NCI-H2107 (cell line): ENCODE measurements around the gene CLPTM1L.
"Not testable (repeated sequence)": the region's sequence is repeated elsewhere in the genome, so short reads cannot be mapped to it uniquely, and the experiment has no call there.

Experiments
- DNase-seq: peaks from one replicate; lab custom pipeline; 2025; lab: John Stamatoyannopoulos, UW

CLPTM1L gene

GRCh38 chr5:1339139-1339817 lies 5.6 kb downstream of the CLPTM1L start:
- not testable (repeated sequence) for DNase-seq

- no peak for DNase-seq
These were observed 6.3 kb downstream of the CLPTM1L start for GRCh38 chr5:1338506-1339070.

- DNase-seq, result no peak
These were observed 6.8 kb downstream of the CLPTM1L start for GRCh38 chr5:1338196-1338490.

GRCh38 chr5:1337489-1338195 lies 7.3 kb downstream of the CLPTM1L start:
- no peak for DNase-seq

- DNase-seq, result no peak
These were observed 8.0 kb downstream of the CLPTM1L start for GRCh38 chr5:1336749-1337488.

GRCh38 chr5:1336106-1336561 lies 8.8 kb downstream of the CLPTM1L start:
- DNase-seq, result no peak

- DNase-seq, result no peak
These were observed 9.3 kb downstream of the CLPTM1L start for GRCh38 chr5:1335540-1336095.

- no peak for DNase-seq
These were observed 9.9 kb downstream of the CLPTM1L start for GRCh38 chr5:1334831-1335539.

GRCh38 chr5:1333986-1334385 lies 10.9 kb downstream of the CLPTM1L start:
- DNase-seq, result no peak

GRCh38 chr5:1333286-1333685 lies 11.6 kb downstream of the CLPTM1L start:
- not testable (repeated sequence) for DNase-seq

- DNase-seq, result no peak
These were observed 12.4 kb downstream of the CLPTM1L start for GRCh38 chr5:1332461-1333001.

GRCh38 chr5:1331861-1332405 lies 13.0 kb downstream of the CLPTM1L start:
- DNase-seq, result no peak

- no peak for DNase-seq
These were observed 13.8 kb downstream of the CLPTM1L start for GRCh38 chr5:1330847-1331831.

GRCh38 chr5:1330146-1330846 lies 14.6 kb downstream of the CLPTM1L start:
- DNase-seq, result no peak

GRCh38 chr5:1329111-1329579 lies 15.8 kb downstream of the CLPTM1L start:
- no peak for DNase-seq

GRCh38 chr5:1328237-1329110 lies 16.4 kb downstream of the CLPTM1L start:
- not testable (repeated sequence) for DNase-seq

- DNase-seq, result not testable (repeated sequence)
These were observed 17.8 kb downstream of the CLPTM1L start for GRCh38 chr5:1326901-1327756.
